Iris pigment epithelial cell (primary cell): ENCODE measurements around the gene BLTP2.
"Not testable (repeated sequence)": the region's sequence is repeated elsewhere in the genome, so short reads cannot be mapped to it uniquely, and the experiment has no call there.

Experiments
- DNase-seq: peaks from one replicate; pipeline ENCODE4 v3.0.0-alpha.2; 2011; ENCODE audit warnings: low read depth

Gene BLTP2

GRCh38 chr17:28646039-28646754 is 1.2 kb upstream of the BLTP2 start:
- peak; percentile 42 for DNase-seq

GRCh38 chr17:28645576-28645939 is 600 bp upstream of the BLTP2 start:
- no peak for DNase-seq

- peak; percentile 62 for DNase-seq
These were observed 773 bp downstream of the BLTP2 start for GRCh38 chr17:28643983-28644786.

- no peak for DNase-seq
These were observed 3.4 kb downstream of the BLTP2 start for GRCh38 chr17:28641579-28641978.

- DNase-seq: no peak
These were observed 9.5 kb downstream of the BLTP2 start for GRCh38 chr17:28635506-28635905.

- no peak for DNase-seq
These were observed 10.6 kb downstream of the BLTP2 start for GRCh38 chr17:28634206-28634865.

- no peak for DNase-seq
These were observed 18.1 kb downstream of the BLTP2 start for GRCh38 chr17:28626818-28627217.

- no peak for DNase-seq
These were observed 20.8 kb downstream of the BLTP2 start for GRCh38 chr17:28624148-28624547.

GRCh38 chr17:28623696-28624095 is 21.3 kb downstream of the BLTP2 start:
- DNase-seq: no peak

- no peak for DNase-seq
These were observed 22.8 kb downstream of the BLTP2 start for GRCh38 chr17:28622186-28622585.

- no peak for DNase-seq
These were observed 24.9 kb downstream of the BLTP2 start for GRCh38 chr17:28620010-28620409.

GRCh38 chr17:28618464-28618863 is 26.5 kb downstream of the BLTP2 start:
- DNase-seq: no peak

- DNase-seq: no peak
These were observed 28.7 kb downstream of the BLTP2 start for GRCh38 chr17:28616281-28616680.

GRCh38 chr17:28615260-28615940 is 29.6 kb downstream of the BLTP2 start:
- DNase-seq: no peak

GRCh38 chr17:28613931-28614381 is 31.0 kb downstream of the BLTP2 start, which contains the start of gene RSKR:
Gene RSKR, minus strand, starts transcription at chr17:28614185. Its CDS starts 24 bp downstream, at chr17:28614161.
- DNase-seq: no peak

GRCh38 chr17:28612936-28613872 is 31.8 kb downstream of the BLTP2 start:
- DNase-seq: peak; percentile 34

GRCh38 chr17:28612531-28612930 is 32.4 kb downstream of the BLTP2 start:
- no peak for DNase-seq

GRCh38 chr17:28610376-28610775 is 34.6 kb downstream of the BLTP2 start:
- no peak for DNase-seq

GRCh38 chr17:28604031-28604430 is 40.9 kb downstream of the BLTP2 start:
- DNase-seq: not testable (repeated sequence)

- peak; percentile 89 for DNase-seq
These were observed 45.4 kb downstream of the BLTP2 start for GRCh38 chr17:28599311-28600184.
